ENCODE data around the gene RELA.

RELA gene

GRCh38 chr11:65658174-65659021 lies 4.3 kb downstream of the RELA start:
- Histone ChIP-seq H3K36me3 (replicated peaks) (peaks cover 75% of the 10 kb centered on the region), H3K27me3 (ENCODE audit: low read depth) (no peaks in the 10 kb centered on the region), H3K4me1 (peaks cover under 1% of the 10 kb centered on the region), H3K4me3 (no peak overlapping the region), H3K9me3 (no peaks in the 10 kb centered on the region)
- in situ Hi-C loops (cut with MboI; ENCODE audit: low sequenced_read_pairs): no loop called here
- DNase-seq (ENCODE audit: low spot score in 2 of 2): no peak

GRCh38 chr11:65657426-65657825 lies 5.3 kb downstream of the RELA start:
- DNase-seq (ENCODE audit: low spot score in 2 of 2): no peak
- Histone ChIP-seq H3K4me1 (peaks cover 6% of the 10 kb centered on the region), H3K36me3 (replicated peaks) (peaks cover 75% of the 10 kb centered on the region), H3K4me3 (no peak overlapping the region), H3K27me3 (ENCODE audit: low read depth) (no peaks in the 10 kb centered on the region), H3K9me3 (no peaks in the 10 kb centered on the region)
- in situ Hi-C loops (cut with MboI; ENCODE audit: low sequenced_read_pairs): no loop called here

- Histone ChIP-seq H3K4me1 (peaks cover 6% of the 10 kb centered on the region), H3K9me3 (no peaks in the 10 kb centered on the region), H3K36me3 (replicated peaks) (peaks cover 67% of the 10 kb centered on the region), H3K27me3 (ENCODE audit: low read depth) (no peaks in the 10 kb centered on the region), H3K4me3 (no peak overlapping the region)
- DNase-seq (ENCODE audit: low spot score in 2 of 2): no peak
- in situ Hi-C loops (cut with MboI; ENCODE audit: low sequenced_read_pairs): no loop called here
Measured at GRCh38 chr11:65655570-65656332, 7.0 kb downstream of the RELA start.

- no peak overlapping the region for H3K4me3 ChIP-seq
- no peak for DNase-seq (ENCODE audit: low spot score in 2 of 2)
- H3K27me3 ChIP-seq (ENCODE audit: low read depth): no peaks in the 10 kb centered on the region
- H3K9me3 ChIP-seq: no peaks in the 10 kb centered on the region
- in situ Hi-C loops (cut with MboI; ENCODE audit: low sequenced_read_pairs): no loop called here
- H3K36me3 ChIP-seq (replicated peaks): peaks cover 57% of the 10 kb centered on the region
- H3K4me1 ChIP-seq: peaks cover 6% of the 10 kb centered on the region
Measured at GRCh38 chr11:65654375-65655349, 8.1 kb downstream of the RELA start.

GRCh38 chr11:65653229-65654225 lies 9.2 kb downstream of the RELA start:
- H3K36me3 ChIP-seq (replicated peaks): peaks cover 45% of the 10 kb centered on the region
- no peaks in the 10 kb centered on the region for H3K27me3 ChIP-seq (ENCODE audit: low read depth)
- peaks cover 6% of the 10 kb centered on the region for H3K4me1 ChIP-seq
- in situ Hi-C loops (cut with MboI; ENCODE audit: low sequenced_read_pairs): no loop called here
- DNase-seq (ENCODE audit: low spot score in 2 of 2): no peak
- H3K4me3 ChIP-seq: peak overlapping the region; percentile 45
- no peaks in the 10 kb centered on the region for H3K9me3 ChIP-seq

GRCh38 chr11:65652511-65653228 lies 10.0 kb downstream of the RELA start:
- in situ Hi-C loops (cut with MboI; ENCODE audit: low sequenced_read_pairs): no loop called here
- Histone ChIP-seq H3K36me3 (replicated peaks) (peaks cover 37% of the 10 kb centered on the region), H3K9me3 (no peaks in the 10 kb centered on the region)

GRCh38 chr11:65651589-65652510 lies 10.9 kb downstream of the RELA start:
- in situ Hi-C loops (cut with MboI; ENCODE audit: low sequenced_read_pairs): no loop called here
- peaks cover 29% of the 10 kb centered on the region for H3K36me3 ChIP-seq (replicated peaks)
- no peak for DNase-seq (ENCODE audit: low spot score in 2 of 2)
- peak overlapping the region; percentile 45 for H3K4me3 ChIP-seq
- H3K27me3 ChIP-seq (ENCODE audit: low read depth): no peaks in the 10 kb centered on the region
- peaks cover 6% of the 10 kb centered on the region for H3K4me1 ChIP-seq
- no peaks in the 10 kb centered on the region for H3K9me3 ChIP-seq

More at GRCh38 chr11:65652511-65653228, 10.0 kb downstream of the RELA start:
- Histone ChIP-seq H3K27me3 (ENCODE audit: low read depth) (no peaks in the 10 kb centered on the region), H3K4me1 (peaks cover 6% of the 10 kb centered on the region), H3K4me3 (peak overlapping the region; percentile 45)
- DNase-seq (ENCODE audit: low spot score in 2 of 2): peak; percentile 75 to 91

GRCh38 chr11:65651339-65651588 lies 11.5 kb downstream of the RELA start:
- in situ Hi-C loops (cut with MboI; ENCODE audit: low sequenced_read_pairs): no loop called here
- Histone ChIP-seq H3K36me3 (replicated peaks) (peaks cover 23% of the 10 kb centered on the region), H3K9me3 (no peaks in the 10 kb centered on the region), H3K4me3 (no peak overlapping the region), H3K4me1 (peaks cover 6% of the 10 kb centered on the region), H3K27me3 (ENCODE audit: low read depth) (no peaks in the 10 kb centered on the region)
- no peak for DNase-seq (ENCODE audit: low spot score in 2 of 2)

- no peaks in the 10 kb centered on the region for H3K27me3 ChIP-seq (ENCODE audit: low read depth)
- no peak overlapping the region for H3K4me3 ChIP-seq
- H3K9me3 ChIP-seq: no peaks in the 10 kb centered on the region
- in situ Hi-C loops (cut with MboI; ENCODE audit: low sequenced_read_pairs): no loop called here
- no peak for DNase-seq (ENCODE audit: low spot score in 2 of 2)
- H3K4me1 ChIP-seq: peaks cover 6% of the 10 kb centered on the region
- H3K36me3 ChIP-seq (replicated peaks): peaks cover 19% of the 10 kb centered on the region
Measured at GRCh38 chr11:65650547-65651338, 12.0 kb downstream of the RELA start.

- Histone ChIP-seq H3K9me3 (no peaks in the 10 kb centered on the region), H3K27me3 (ENCODE audit: low read depth) (no peaks in the 10 kb centered on the region), H3K4me1 (peaks cover 6% of the 10 kb centered on the region), H3K36me3 (replicated peaks) (peaks cover 11% of the 10 kb centered on the region), H3K4me3 (no peak overlapping the region)
- in situ Hi-C loops (cut with MboI; ENCODE audit: low sequenced_read_pairs): no loop called here
- peak in 1 of 2 experiments; percentile 6 for DNase-seq (ENCODE audit: low spot score in 2 of 2)
Measured at GRCh38 chr11:65649656-65650546, 12.8 kb downstream of the RELA start.
